Suppressor macrophage treated with lipopolysaccharide for 4 hours (primary cell): ENCODE results near the gene RUNX2.
"Not testable (repeated sequence)": the region's sequence is repeated elsewhere in the genome, so short reads cannot be mapped to it uniquely, and the experiment has no call there.

Experiments
- DNase-seq: peaks from one replicate; pipeline ENCODE4 v3.0.0-alpha.2; 2020

RUNX2 gene

GRCh38 chr6:45657226-45657625 is 329.1 kb downstream of the RUNX2 start:
- no peak for DNase-seq

- no peak for DNase-seq
These were observed 330.3 kb downstream of the RUNX2 start for GRCh38 chr6:45658400-45658799.

- DNase-seq = no peak
These were observed 330.8 kb downstream of the RUNX2 start for GRCh38 chr6:45658958-45659357.

- no peak for DNase-seq
These were observed 333.5 kb downstream of the RUNX2 start for GRCh38 chr6:45661661-45662060.

DNA sequence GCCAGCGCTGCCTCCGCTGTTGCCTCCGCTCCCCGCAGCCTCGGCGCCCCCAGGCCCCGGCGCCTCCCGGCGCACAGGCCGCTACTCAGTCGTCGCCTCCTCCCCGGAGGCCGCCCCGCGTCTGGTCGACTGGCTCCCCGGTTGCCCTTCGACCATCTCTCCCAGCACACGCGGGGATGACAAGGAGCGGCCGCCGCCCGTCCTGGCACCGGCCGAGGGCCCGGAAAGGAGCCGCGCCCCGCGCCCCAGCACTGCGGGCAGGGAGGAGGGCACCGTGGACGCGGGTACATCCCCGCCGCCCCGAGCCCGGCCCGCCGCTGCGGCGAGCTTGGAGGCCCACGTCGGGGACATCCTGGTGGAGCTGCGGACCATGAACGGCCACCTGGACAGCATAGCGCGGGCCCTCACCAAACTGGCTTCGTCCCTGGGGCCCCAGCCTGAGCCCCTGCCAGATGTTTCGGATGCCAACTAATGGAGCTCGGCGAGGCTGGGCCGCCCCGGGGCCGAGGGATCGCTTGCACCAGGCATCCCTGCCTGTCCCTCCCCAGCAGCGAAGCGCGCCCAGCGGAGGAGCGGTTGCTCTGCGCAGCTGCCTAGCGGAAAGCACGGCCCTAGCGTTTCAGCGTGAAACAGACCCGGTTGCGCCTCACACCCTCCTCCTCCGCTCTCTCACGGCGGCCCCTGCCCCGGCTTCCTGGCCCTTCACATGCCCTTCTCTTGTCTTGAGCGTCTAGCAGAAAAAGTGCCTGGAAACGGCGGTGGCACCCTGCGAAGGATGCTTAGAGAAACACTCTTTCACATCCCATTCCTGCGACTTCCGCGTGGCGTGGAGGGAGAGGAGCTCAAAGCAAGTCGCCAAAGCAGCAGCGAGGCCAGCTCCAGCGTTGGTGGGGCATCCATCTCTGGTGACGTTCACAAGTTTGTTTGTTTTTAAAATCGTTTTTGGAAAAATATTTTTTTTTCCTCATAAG is 335.4 kb downstream of the RUNX2 start:
- DNase-seq = peak; percentile 54

- no peak for DNase-seq
These were observed 336.6 kb downstream of the RUNX2 start for GRCh38 chr6:45664707-45665106.

GRCh38 chr6:45665859-45666258 is 337.7 kb downstream of the RUNX2 start:
- DNase-seq = no peak

DNA sequence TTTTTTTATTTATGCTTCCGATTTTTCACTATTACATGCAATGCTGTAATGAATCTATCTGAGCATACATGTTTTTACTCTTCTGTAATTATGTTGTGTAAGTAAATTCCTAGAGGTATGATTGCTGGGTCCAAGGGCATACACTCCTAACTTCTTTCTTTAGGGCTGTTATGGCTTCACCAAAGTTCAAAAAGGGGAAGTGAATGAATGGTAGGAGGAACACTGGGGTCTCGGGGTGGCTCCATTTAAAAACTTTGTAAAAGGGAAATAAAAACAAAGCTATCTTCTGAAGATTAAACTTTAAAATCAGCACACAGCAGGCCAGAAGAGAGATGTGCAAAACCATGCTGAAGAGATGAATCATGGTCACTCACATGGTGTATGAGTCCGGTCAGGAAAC is 338.7 kb downstream of the RUNX2 start:
- no peak for DNase-seq

DNA sequence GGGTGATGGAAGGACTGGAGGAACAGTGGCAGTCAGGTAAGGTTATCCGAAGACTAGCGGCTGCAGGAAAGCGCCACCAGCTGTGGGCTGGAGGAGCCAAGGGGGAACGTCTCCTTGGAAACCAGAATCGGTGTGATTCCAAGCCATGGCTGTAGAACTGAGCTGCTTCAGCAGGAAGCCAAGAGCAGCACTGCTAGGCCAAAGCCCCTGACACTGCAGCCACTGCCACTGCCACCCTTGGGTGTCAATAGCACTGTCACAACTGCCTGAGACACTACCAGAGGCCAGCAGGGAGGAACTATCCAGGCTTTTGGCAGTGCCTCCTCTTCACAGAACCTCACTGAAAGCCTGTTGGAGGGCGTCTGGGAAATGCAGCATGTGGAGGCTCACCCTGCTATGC is 339.2 kb downstream of the RUNX2 start:
- no peak for DNase-seq

DNA sequence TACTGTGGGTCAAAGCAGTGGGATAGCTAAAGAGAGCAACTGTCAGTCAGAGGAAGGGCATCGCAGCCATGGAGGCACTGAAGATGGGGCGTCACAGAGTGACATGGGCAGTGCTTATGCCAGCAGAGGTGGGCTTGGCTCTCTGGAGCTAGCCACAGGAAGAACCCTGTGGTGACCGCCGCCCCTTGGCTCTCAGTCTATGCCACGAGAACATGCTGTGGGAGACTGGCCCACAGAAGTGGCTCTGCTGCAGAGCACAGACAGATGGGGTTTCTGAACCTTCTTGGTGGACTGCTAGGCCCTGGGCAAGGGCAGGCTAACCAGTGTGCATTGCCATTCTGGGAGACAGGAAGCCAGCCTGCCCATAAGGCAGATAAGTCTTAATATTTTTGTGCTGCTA is 339.6 kb downstream of the RUNX2 start:
- no peak for DNase-seq

DNA sequence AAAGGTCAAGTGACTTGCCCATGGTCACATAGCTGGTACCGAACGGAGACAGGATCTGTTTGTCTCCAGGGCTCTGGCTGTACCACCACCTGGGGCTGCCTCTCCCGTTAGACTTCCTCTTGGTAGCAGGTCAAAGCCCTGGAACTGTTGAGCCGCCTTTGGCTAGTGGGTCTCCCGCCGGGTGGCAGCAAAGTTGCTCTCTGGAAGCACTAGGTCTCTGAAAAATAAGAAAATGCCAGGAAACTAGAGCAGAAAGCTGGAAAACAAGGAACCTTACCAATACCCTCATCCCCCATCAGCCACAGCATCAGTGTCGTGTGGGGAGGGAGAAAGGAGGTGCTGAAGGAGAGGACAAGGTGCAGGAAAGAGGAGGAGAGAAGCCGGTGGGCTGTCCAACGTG is 340.6 kb downstream of the RUNX2 start:
- DNase-seq = no peak

- not testable (repeated sequence) for DNase-seq
These were observed 345.0 kb downstream of the RUNX2 start for GRCh38 chr6:45673167-45673566.

DNA sequence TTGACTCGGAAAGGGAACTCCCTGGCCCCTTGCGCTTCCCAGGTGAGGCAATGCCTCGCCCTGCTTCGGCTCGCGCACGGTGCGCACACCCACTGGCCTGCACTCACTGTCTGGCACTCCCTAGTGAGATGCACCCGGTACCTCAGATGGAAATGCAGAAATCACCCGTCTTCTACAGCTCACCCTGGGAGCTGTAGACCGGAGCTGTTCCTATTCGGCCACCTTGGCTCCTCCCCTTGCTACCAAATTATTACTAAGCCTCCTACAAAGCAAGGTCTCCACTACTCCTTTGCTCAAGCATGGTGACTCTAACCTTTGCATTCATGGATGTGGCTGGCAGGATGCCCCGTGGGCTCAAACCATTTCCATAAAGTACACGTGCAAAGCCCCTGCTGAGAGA is 347.0 kb downstream of the RUNX2 start:
- DNase-seq = not testable (repeated sequence)

DNA sequence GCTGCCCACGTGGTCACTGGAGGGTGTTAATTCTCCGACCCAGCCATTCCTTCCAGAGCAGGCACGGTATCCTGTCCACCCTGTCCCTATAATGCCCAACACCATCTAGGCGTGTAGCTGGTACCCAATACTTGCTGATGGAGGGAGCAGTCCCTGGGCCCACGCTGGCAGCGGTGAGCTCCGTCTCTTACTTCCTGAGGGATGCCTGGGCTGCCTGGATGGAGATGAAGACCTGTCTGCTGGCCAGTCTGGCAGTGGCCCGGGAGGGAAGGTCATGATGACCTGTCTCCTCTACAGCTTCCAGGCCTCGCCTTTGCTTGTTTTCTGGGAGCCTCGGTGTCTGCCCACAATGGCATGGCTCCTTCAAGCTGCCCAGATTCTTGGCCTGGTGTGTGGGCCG is 347.5 kb downstream of the RUNX2 start:
- DNase-seq = no peak

DNA sequence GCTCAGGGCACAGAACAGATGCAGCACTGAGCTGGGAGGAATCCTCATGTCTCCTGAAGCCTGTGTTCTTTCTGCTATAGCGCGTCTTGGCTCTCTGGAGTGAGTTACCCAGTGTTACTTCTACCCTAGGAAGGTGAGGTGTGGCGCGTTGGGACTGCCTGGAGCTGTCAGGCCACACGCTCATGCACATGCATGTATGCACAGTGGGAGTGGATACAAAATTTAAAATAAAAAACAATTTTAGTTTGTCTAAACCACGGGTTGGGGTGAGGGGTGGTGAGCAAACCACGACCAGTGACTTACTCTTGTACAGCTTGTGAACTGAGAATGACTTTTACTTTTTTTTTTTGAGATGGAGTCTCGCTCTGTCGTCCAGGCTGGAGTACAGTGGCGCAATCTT is 348.2 kb downstream of the RUNX2 start:
- DNase-seq = no peak

DNA sequence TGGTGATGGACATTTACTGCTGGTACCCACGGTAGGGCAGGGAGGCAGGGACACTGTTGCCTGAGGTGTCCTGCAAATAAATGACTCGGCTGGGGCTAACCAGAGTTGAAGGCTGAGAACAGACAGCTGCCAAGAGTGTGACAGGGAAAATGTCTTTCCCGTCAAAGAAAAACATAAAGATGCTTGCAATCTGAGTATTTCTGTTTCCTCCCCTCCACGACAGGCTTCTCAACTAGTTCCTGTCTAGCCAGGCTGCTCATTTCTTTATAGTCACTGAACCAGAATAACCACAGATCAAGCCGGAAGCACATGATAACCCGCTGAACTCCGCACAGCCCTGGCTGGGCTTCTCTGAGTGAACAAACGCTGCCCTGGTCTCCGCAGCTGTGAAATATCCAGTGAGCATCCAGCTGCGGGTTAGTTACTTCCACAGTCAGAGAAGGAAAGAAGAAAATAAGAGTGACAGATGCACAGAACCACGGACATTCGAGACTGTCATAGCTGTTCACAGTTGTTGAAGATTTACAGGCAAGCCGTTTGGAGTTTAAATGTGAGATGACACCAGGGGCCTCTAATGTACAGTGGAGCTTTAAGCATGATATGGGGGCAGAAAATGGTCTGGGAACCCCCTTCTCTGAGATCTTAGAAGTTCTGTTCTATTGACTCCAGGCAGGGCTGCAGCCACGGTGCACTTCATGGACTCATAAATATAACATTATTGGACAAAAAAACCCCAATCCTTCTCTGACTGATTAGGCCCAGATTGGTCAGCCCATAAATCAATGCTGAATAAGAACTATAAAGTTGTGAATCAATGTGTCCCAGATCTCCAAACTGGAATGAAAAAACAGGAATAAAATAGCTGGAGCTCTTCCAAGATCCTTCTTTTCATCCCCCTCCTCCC is 349.5 kb downstream of the RUNX2 start:
- peak; percentile 59 for DNase-seq

DNA sequence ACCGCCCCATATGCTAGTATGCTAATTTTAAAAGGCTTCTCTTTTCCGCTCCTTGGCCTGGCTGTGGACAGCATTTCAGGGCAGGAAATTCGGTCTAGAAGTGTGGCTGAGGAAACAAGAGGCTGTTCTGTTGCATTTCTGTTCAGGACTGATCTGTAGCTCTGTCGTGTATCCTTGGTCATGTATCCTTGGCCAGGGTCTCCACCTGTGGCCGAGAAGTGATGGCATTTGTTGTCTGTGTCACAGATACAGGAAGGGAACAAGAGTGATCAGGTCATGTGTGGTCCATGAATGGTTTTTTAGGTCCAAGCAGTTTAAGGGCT is 350.1 kb downstream of the RUNX2 start:
- no peak for DNase-seq

DNA sequence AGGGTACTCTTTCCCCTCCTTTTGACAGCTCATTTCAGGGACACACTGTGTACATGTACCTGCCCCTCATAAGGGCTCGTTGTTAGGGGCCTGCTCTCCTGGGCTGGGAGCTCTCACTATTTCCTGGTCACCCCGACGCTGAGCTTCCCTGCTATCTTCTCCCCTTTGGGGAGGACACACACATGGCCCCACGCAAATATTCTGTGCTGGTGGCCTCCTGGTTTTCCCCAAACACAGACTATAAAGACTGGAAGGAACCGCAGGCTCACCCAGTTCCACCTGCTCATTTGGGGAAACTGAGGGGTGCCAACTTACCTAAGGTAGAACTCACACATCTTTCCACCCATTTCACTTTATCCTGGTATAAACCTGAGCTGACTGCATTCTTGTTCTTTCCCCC is 351.0 kb downstream of the RUNX2 start:
- no peak for DNase-seq

GRCh38 chr6:45679631-45680030 is 351.5 kb downstream of the RUNX2 start:
- no peak for DNase-seq

DNA sequence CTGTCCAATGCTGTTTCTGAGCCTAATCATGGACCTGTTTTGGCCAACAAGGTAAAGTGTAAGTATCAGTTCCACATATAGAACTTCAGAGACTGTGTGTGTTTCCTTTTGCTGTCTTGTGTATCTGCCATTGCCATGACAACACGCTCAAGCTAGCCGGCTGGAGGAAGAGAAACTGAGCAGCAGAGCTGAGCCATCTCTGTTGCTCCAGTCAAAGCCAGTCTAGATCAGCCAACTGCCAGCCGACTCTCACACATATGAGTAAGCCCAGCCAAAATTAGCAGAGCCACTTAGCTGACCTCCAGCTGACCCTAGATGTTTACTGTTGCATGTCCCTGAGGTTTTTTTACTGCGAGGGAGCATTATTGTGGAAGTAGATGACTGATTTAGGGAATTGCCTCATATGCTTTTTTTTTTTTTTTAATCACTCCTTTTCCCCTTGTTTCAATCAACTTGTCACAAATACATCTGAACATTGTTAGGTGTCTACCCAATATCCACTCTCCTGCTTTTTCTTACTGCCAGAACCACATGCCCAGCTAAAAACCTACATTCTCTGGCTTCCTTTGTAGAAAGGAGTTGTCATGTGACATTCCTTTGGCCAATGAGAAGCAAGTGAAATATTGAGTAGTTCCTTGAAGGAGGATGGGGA is 353.9 kb downstream of the RUNX2 start:
- DNase-seq = peak; percentile 98

DNA sequence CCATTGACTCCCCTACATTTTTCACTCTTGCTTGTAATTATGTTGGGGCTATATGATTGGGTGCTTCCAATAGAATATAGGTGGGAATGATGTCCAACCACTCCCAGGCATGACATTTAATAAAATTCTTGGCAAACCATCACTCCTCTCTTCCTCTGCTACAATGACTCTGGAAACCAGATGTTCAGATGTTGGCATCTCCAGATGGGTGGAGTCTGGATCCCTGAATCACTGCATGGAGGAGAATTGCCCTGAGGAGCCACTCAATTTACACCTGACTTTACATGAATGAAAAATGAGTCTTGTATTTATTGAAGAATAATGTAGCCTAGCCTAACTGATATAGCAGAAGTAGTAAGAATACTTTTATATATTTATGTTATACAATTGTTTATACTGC is 356.3 kb downstream of the RUNX2 start:
- DNase-seq = no peak

DNA sequence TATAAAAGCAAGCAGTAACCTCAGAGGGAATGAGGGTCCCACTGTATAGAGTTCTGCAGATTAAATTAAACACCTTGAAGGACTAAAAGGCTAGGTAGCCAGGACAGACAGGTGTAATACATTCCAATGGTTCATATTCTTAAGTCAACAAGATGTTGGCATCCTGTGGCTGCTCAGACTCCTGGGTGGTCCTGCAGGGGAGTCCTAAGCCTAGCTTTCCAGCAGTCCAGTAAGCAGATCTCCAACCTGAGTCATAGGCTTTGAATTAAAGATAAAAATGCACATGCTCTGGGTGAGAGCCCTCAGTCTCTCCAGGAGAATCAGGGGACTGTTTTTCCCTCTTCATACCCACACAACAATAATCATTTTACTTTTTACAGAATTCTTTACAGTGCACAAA is 356.9 kb downstream of the RUNX2 start:
- no peak for DNase-seq

GRCh38 chr6:45686841-45687569 is 358.9 kb downstream of the RUNX2 start:
- no peak for DNase-seq
